Activated CD4-positive, CD25-positive, alpha-beta regulatory T cell treated with anti-CD3 and anti-CD28 coated beads, Interleukin-2, amount 50 U/mL, for 16 hours (primary cell): ENCODE measurements around the gene INSL4.

Source experiments
- DNase-seq: peaks from one replicate; pipeline ENCODE4 v3.0.0-alpha.2; 2020; ENCODE audit warnings: low read depth, low spot score

Gene INSL4

DNA sequence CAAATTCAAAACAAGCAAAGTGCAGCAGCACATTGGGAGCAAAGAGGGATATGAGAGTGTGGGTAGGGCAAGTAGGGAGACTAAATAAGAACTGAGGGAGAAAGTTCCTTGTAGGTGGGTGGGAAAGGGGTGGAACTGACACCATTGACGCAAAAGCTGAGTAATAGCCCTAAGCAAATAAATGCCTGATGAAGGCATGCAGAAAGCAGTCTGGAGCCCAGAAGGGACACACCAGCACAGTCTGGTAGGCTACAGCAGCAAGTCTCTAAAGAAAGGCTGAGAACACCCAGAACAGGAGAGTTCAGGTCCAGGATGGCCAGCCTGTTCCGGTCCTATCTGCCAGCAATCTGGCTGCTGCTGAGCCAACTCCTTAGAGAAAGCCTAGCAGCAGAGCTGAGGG lies at the start of gene INSL4:
Gene INSL4, plus strand, starts transcription at position 208 of the 400 bp plus-strand sequence. Its CDS starts 105 bp downstream, at position 313.
- no peak for DNase-seq

DNA sequence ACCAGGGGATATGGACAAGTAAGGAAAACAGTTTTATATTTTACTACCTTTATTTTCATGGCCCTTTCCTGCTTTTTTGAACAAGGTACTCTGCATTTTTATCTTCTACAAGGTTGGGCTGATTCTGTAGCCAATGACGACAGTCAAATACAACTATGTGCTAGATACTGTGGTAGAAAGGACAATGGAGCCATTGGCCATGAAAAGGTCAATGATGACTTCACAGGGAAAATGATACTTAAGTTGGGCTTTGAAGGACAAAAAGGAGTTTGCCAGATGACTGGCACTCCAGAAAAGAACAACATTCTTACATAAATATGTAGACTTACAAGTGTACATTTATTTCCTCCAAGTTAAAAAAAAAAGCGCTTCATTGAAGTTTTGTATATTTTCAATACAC lies 46.4 kb upstream of the INSL4 start:
- no peak for DNase-seq

DNA sequence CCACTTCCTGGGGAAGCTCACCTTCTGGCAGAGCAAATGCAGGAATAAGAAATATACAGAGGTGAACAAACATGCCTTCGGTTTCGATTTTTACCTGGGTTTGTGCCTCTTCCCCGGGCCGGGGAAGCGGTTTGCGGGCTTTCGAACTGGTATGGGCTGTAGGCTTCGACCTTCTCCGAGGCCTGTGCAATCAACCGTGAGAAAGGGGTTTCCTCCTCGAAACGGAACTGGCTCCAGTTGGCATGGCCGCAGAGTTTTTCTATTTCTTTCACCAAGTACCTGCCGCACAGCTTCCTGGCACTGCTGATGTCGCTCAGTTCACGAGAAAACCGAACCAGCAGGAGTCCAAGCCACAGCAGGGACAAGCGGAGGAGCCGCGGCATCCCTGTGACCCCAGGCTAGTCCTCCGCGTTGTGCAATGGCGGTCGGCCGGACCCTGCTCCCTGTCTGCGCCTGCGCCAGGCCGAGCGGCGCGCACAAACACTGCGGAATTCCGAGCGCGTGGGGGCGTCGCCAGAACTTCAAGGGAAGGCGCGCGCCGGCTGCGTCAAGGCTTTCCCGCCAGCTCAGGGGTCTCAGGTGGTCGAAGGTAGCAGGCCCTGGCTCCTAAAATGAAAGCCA lies 45.9 kb upstream of the INSL4 start, which contains the start of gene INSL6:
Gene INSL6, minus strand, starts transcription at position 420 of the 621 bp plus-strand sequence. Its CDS starts 37 bp downstream, at position 383.
- DNase-seq: no peak

DNA sequence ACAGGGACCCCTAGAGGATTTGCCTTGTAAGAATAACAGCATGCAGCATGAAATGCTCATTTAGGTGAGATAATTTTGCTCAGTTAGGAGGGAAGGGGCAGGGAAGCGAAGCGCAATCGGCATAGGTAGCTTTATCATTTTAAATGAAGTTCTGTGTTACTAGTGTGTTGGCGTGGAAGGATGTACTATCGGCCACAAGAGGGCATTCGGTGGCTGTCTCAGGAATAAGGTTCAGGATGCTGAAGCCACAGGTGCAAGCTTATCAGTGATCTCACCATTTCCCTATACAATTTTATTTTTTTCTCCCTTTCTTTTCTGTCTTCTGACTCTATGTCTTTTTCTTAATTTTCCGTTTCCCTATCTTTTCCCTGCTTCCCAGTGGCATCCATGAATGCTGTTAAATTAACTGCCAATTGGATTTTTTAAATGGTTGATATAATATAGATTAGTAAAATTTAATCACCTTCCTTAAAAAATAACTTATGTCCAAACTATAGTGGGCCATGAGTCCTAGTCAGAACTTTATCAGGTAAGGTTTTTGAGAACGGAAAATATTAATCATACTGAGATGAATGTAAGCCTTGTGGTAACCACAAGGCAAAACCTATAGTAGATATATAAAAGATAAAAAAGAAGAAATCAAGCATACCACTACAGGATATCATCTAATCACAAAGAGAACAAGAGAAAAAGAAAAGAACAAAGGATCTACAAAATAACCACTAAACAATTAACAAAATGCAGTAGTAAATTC lies 44.6 kb upstream of the INSL4 start:
- DNase-seq: no peak

DNA sequence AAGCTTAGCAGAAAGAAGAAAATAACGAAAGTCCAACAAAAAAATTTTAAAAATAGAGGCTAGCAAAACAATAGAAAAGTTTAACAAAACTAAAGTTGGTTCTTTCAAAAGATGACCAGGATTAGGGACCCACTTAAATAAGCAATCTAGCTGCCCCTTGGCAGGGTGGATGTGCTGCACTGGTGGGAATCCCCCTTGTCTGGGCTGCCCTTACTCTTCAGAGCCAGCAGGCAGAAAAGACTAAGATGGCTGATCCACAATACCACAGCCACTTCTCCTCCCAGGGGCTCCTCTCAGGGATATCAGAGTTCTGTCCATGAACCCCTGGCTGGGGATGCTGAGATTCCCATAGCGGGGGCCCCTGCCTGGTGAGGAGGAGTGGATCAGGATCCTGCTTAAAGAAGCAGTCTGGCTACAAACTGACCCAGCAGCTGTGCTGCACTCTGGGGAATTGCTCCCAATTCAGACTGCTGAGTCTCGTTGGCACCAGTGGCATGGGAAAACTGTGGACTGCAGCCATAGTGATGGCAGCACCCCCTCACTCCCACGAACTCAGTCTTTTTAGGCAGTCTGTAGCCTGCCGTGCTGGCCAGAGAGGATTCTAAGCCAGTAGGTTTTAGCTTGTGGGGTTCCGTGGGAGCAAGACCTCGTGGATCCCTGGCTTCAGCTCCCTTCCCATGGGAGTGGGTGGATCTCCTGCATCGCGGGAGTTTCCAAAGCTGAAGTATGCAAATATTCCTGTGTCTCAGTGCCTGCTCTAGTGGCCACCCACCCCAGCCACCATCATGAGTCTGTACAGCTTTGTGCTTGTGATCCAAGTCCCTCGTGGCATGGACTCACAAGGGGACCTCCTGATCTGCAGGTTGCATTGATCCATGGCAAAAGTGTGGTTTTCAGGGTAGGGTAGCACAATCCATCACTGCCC lies 42.9 kb upstream of the INSL4 start:
- DNase-seq: no peak

DNA sequence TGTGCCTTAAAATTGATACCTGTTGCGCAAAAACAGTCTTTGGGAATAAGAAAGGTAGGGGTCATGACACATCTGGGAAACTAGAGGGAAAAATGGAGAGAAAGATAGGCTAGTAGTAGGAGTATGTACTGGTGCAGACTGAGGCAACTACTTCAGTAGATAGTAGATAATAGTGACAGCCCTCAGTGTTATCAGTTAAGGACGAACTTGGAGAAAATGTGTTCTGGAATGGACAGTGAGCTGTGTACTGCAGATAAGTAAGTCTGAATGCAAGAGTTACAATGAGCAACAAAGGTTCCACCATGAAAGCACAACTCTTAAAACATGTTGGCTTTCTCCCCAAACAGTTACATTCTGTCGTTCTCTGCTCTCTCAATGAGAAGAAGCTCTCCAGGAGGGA lies 39.2 kb upstream of the INSL4 start:
- no peak for DNase-seq

DNA sequence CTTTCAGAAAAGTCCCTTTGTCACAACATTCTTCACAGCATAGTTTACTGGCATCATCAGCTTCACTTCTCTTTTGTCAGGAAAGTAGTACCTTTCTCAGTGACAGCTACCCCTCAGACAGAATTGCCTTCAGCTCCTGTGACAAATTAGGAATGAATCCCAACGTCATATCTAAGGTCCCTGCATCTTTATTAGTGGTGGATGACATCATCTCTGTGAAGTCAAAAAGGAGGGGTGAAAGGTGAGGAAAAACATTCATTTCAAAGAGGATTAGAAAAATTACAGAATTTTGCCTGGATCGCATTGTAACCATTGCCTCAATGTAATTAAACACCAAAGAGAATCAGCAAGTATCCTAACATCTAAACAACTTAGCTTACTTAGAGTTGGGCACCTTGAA lies 37.9 kb upstream of the INSL4 start:
- no peak for DNase-seq

DNA sequence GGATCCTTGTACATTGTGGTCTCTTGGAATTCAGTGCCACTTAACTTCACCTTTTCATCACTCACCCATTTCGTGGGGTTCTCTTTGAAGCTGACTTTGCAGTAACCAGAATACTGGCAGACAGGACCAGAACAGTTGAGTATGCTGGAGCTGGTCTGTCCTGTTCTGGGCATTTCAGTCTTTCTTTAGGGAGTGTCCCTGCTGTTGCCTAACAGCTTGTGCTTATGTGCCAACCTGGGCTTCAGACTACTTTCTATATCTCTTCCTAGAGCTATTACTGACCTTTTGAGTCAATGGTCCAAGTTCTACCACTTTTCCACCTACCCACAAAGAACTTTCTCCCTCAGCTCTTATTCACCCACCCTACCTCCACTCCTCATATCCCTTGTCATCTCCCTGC lies 35.8 kb upstream of the INSL4 start:
- DNase-seq: no peak

DNA sequence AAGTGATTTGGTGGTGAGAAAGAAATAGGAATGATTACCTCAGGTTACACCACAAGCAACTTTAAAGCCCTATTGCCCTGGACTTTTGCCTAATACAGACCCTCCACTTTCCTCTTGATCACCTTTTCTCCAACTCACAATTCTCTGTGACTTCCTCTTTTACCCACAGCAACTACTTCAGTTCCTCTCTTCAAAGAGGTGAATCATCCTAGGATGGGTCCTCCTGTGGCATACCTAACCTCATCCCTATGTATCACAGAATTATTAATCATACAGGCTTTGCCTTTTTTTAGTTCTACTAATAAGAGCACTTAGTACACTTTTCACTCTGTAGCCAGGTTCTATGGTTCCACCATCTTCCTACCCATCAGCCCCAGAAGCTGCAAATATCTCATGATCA lies 26.1 kb upstream of the INSL4 start:
- DNase-seq: no peak

DNA sequence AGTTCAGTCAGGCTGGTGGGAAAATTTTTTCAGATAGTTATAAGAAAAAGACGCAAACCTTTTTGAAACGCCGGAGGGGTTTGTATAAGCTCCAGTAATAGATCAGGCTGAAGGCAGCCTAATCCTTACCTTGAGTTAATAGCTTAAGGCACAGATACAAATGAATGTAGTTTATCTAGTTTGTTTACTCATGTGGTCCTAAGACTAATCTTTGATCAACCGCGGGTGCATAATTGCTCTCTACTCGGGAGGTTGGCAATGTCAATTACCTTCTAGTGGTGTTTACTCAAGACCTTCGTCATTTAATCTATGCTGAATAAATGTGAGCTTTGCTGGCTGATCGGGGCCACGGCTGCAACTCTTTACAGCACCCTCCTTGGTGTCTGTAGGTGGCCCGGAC lies 665 bp upstream of the INSL4 start:
- DNase-seq: no peak

DNA sequence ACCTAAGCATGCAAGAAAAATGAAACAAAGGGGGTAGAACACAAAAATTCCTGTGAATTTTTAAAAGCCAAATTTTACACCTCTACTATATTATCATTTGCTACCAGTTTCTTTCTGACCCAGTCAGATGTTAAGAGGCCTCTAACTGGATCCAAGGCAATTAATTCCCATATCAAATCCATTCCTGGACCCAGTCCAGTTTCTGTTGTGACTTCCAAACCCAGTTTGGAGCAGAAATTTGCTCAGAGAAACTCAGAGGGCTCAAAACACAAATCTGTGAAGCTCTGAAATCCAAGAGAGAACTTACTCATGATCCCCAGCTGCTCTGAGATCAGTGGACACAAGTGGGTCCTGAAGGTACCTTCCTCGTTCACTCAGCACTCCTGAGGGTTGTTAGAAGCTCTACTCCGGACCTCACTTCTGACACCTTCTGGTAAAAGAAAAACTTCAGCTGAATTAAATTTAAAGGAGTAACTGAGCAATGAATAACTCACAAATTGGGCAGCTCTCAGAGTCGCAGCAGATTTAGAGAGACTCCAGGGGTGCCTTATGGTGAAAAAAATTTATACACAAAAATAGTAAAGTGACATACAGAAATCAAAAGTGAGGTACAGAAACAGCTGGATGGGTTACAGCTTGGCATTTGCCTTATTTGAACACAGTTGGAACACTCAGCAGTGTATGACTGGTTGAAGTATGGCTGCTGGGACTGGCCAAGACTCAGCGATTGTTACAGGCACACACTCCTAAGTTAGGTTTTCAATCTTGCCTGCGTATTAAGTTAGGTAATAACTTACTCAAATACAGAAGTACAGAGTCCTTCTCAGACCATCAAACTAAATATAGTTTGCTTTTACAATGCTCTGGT lies 32.4 kb downstream of the INSL4 start:
- DNase-seq: no peak

DNA sequence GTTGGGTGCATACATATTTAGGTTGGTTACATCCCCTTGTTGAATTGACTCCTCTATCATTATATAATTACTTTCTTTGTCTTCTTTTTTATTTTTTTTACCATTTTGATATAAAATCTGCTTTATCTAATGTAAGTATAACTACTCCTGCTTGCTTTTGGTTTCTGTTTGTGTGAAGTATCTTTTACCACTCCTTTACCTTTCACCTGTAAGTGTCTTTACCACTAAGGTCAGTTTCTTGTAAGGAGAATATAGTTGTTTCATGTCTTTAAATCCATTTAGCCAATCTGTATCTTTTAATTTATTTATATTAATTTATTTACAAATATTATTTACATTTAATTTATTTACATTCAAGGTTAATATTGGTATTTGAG lies 33.0 kb downstream of the INSL4 start:
- no peak for DNase-seq

DNA sequence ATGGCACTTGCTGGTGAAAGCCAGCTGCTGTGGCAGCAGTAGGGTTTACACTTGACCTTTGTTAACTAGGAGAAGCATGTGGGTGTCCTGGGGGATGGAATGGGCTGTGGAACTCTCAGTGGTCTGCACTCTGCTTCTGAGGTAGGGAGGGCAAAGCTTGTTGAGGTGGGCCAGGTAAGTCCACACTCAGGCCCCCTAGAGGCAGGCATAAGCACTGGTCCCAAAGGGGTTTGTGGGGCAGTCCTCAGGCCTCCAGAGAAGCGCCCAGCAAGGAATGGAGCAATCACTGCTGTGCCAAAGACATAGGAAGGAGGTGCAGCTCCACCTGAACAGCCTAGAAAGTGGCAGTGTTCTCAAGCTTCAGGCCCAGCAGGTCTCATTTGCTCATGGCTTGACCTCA lies 34.7 kb downstream of the INSL4 start:
- no peak for DNase-seq

DNA sequence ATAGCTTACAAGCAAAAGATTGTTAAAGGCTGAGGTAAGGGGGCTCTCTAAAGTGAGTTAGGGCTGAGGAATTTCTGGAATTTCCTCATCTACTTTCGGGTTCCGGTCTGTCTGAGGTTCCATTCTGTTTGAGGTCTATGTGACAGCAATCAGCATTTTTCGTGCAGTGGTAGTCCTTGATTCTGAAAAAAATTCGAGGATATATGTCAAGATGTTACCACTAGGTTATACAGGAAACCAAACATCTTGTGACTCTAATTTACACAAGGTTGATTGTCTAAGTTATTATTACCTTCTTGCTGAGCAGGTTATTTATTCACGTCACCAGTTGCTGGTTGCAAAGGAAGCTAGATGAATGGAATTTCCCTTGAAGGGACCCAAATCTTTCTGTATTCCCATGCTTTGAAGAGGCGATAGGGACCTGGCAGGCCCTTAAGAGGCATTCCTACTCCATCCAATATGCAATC lies 38.1 kb downstream of the INSL4 start:
- no peak for DNase-seq

DNA sequence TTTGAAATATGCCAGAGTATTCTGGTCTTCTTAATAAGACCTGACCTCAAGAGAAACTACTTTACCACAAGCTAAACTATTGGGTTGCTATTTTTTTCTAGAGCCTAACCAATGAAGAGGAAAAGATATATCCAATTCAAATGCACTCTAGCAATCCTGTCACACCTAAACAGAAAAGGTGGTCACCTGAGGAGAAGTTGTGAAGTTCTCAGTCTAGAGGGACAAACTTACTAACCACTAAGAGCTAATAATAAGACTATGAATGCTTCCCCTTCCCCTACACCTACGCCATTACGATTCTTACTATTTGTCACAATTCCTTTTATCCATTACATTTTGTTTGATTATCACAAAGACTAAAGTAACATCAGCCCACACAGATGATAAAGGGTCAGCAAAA lies 43.6 kb downstream of the INSL4 start:
- DNase-seq: no peak

DNA sequence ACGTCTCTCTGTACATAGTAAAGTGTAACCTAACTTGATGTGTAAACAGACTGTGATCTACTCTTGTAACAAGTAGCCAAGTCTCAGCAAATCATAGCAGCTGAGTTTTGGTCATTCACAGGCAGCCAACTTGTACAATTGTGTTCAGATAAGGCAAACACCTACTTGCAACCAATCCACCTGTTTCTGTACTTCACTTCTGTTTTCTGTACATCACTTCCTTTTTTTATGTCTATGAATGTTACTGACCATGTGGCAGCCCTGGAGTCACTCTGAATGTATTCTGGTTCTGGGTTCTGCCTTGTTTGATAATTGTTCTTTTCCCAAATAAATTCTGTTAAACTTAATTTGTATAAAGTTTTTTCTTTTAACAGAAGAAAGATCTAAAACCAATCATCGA lies 47.3 kb downstream of the INSL4 start:
- DNase-seq: no peak
